Breast epithelium (tissue), 3 donors: ENCODE measurements around the gene SLC10A6.

Source experiments
- CTCF ChIP-seq, 3 donors: fragments of 450-650 bp; IDR thresholded peaks; one replicate each; pipeline ENCODE4 v1.5.1; 2016 to 2017; ENCODE audit warnings: antibody characterized with exemption in 3 of 3, mild to moderate bottlenecking in 3 of 3, moderate library complexity in 3 of 3
- POLR2A ChIP-seq: fragments of 450-650 bp; IDR thresholded peaks from one replicate; pipeline ENCODE4 v1.6.1; 2016; ENCODE audit warnings: antibody characterized with exemption, mild to moderate bottlenecking, moderate library complexity
- POLR2AphosphoS5 ChIP-seq, 3 donors: sonication (generic); formaldehyde crosslinking; IDR thresholded peaks; one replicate each; pipeline ENCODE4 v1.6.1; 2017; ENCODE audit warnings: antibody characterized with exemption in 3 of 3

GRCh38 chr4:86857341-86858052 lies 8.3 kb upstream of the SLC10A6 start:
- TF ChIP-seq CTCF (IDR thresholded peaks at IDR 0.05) (no peak), POLR2AphosphoS5 (IDR thresholded peaks at IDR 0.05) (no peak), POLR2A (no peak)
